EL (cell line): ENCODE data around the gene CRIP2.
A peak's percentile ranks its signal among the peaks of the same experiment; 100 is the strongest.

Experiments
- DNase-seq: peaks from one replicate; pipeline ENCODE4 v3.0.0-alpha.2; 2016

Gene CRIP2

GRCh38 chr14:105500726-105501101, 26.1 kb downstream of the CRIP2 start:
- no peak for DNase-seq

- DNase-seq = no peak
Observed at GRCh38 chr14:105501504-105502291, 27.1 kb downstream of the CRIP2 start.

DNA sequence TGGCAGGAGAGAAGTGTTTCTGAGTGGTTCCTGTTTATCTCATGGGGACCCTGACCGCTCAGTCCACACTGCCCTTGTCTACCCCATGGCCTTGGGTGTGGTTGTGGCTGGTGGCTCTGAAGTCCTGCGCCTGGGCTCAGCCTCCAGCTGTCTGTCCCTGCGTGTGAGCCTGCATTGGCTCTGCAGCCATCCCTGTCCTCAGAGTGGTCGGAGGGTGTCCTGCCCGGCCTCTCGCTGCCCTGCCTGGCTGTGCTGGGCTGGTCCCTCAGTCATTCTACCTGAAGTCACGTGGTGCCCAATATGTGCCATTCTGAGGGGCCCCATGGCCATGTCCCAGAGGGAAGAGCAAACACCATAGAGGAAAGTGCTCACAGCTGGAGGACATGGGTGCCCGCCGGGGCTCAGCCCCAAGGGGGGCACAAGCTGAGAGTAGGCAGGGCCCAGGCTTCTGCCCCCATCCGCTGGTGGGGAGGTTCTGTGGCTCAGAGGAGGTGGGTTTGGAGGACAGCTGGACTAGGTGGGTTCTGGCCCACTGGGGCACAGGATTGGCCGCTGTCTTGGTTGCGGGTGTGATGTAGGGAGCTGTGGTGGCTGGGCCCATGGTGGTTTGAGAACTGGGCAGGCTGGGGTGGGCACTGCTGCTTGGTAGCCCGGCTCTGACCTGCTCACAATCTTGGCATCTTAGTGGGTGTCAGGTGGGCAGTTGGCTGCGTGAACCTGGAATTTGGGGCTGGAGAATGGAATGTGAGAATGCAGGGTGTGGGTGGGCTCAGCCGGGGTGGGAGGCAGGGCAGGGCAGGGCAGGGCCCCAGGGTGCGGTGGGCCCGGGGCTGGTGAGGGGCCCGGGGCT, 28.1 kb downstream of the CRIP2 start:
- DNase-seq = no peak

DNA sequence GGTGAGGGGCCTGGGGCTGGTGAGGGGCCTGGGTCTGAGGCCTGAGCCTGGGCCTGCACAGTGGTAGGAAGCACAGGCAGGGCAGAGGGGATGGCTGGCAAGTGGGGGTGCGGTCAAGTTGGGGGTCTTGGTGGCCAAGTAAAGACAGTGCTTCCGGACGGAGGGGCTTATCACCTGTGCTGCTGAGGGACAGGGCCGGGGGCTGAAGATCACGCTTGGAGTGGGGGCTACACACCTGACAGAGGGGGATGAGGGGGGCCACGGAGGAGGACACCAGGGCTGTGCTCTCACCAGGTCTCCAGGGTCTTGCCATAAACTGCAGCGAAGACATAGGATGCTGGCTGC, 28.6 kb downstream of the CRIP2 start:
- no peak for DNase-seq

DNA sequence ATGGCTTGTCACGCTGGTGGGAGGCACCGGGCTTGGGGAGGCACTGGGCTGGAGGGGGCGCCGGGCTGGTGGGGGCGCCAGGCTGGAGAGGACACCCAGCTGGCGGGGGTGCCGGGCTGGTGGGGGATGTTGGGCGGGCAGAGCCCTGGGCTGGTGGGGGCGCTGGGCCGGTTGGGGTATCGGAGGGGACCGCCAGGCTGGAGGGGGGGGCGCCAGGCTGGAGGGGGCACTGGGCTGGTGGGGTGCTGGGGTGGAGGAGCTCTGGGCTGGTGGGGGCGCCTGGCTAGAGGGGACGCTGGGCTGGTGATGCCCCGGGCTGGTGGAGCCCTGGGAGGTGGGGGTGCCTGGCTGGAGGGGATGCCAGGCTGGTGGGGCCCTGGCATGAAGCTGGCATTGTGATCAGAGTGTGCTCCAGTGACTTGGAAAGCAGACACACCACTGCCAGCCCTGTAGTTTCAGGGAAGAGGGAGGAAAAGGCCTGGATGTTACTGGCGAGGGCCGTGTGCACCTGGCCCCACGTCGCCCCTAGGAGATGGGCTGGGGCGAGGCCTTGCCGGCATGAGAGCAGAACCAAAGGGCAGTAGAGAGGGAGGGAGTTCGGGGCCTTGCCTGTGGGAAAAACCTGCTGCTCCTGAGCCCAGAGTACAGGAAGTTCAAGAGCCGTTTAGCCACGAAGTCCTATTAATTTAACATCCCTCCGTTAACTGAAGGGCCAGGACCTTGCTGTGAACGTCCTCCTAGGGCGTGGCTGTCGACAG, 29.5 kb downstream of the CRIP2 start:
- no peak for DNase-seq

DNA sequence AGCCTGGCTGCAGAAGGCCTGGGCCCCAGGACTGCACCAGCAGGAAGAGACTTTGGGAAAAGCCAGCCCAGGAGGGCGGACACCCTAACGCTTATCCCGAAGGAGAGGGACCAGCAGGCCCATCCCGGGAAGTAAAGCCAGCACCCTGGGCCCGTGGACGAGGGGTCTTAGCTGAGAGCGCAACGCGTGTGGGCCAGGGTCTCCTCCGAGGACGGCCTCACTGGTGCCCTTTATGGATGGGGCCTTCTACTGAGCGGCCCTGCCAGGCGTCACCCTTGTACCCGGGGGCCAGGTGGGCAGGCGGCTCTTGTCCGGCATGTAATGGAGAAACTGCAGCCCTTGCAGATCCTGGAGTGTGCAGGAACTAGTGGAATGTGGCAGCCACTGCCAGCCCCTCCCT, 30.5 kb downstream of the CRIP2 start:
- no peak for DNase-seq

DNA sequence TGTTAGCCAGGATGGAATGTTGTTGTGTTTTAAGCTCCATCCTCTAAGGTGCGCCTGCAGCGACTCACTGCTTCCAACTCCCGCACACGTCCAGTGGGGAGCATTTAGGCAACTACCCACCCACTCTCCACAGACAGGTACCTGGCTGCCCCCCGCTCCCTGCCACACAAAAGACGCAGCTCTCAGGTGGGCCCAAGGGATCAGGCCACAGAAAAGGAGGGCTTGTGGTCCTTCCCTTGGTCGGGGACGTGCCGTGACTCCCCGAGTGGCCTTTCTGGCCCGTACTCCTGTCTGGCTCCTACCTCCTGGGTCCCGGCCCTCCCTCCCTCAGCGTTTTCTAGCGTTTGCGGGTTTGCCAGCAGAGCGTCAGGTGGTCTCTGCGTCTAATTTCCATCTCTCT, 32.6 kb downstream of the CRIP2 start:
- no peak for DNase-seq

DNA sequence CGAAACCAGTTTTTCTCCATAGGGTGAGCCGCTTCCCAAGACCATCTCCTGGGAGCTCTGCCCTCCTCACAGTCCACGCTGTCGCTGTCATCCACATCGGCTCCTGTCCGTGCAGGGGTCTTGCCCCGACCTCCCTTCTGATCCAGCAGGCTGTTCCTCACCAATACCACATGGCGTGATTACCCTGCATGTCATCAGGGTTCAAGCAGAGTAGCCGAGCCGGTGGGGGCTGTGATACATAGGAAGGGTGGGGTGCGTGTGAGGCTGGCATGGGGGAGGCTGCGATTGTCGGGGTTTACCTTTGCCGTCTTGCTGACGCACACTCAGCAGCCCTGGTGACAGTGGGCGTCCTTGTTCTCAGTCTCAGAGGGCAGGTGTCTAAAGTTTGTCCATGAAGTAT, 33.4 kb downstream of the CRIP2 start:
- DNase-seq = no peak

GRCh38 chr14:105508601-105509000, 34.0 kb downstream of the CRIP2 start:
- no peak for DNase-seq

GRCh38 chr14:105517096-105517495, 42.5 kb downstream of the CRIP2 start:
- peak; percentile 36 for DNase-seq

DNA sequence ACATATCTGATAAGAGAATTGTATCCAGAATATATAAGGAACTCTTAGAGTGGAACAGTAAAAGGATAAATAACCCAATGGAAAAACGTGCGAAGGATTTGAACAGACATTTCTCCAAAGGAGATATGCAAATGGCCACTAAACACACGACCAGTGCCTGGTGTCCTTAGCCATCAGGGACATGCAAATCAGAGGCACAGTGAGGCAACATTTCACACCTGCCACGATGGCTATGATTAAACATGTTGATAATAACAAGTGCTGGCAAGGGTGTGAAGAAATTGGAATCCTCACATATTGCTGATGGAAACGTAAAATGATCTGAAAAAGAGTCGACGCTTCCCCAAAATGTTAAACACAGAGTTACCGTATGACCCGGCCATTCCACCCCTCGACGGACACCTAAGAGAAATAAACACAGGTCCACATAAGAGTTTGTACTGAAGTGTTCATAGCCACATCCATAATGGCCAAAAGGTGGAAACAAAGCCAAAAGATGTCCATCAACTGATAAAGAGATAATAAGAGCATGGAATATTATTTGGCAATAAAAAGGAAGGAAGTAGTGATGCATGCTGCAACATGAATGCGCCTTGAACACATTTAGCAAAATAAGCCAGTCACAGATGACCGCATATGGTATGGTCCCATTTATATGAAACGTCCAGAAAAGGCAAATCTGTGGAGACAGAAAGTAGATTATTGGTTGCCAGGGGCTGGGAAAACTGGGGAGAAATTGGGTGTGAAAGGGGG, 45.5 kb downstream of the CRIP2 start:
- no peak for DNase-seq

- DNase-seq = no peak
Observed at GRCh38 chr14:105525326-105525725, 50.7 kb downstream of the CRIP2 start.

GRCh38 chr14:105525861-105526775, 51.5 kb downstream of the CRIP2 start, which contains the start of gene TMEM121:
Gene TMEM121 (plus strand): TSS chr14:105526583. CDS start chr14:105528835, 2,252 bp downstream.
- no peak for DNase-seq

- no peak for DNase-seq
Observed at GRCh38 chr14:105526776-105527380, 52.3 kb downstream of the CRIP2 start.

DNA sequence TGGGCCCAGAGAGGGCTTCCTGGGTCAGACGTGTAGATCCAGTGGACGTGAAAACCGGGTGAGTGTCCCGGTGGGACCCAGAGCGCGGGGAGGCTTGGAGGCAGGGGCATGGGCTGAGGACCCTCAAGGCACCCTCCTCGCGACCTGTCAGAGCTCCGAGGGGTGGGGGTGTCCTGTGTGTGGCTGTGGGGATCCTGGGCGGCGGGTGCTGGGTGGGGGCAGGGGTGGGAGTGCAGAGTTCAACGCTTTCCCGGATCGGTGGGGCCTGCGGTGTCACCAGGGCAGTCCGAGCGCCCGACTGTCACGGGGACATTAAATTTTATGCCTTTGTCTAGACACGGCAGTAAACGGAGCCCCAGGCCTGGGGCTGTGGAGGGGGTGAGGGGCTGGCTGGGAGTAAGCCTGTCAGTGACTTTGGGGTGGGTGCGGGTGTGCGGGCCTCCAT, 52.8 kb downstream of the CRIP2 start:
- no peak for DNase-seq

GRCh38 chr14:105527826-105528585, 53.4 kb downstream of the CRIP2 start:
- peak; percentile 69 for DNase-seq

DNA sequence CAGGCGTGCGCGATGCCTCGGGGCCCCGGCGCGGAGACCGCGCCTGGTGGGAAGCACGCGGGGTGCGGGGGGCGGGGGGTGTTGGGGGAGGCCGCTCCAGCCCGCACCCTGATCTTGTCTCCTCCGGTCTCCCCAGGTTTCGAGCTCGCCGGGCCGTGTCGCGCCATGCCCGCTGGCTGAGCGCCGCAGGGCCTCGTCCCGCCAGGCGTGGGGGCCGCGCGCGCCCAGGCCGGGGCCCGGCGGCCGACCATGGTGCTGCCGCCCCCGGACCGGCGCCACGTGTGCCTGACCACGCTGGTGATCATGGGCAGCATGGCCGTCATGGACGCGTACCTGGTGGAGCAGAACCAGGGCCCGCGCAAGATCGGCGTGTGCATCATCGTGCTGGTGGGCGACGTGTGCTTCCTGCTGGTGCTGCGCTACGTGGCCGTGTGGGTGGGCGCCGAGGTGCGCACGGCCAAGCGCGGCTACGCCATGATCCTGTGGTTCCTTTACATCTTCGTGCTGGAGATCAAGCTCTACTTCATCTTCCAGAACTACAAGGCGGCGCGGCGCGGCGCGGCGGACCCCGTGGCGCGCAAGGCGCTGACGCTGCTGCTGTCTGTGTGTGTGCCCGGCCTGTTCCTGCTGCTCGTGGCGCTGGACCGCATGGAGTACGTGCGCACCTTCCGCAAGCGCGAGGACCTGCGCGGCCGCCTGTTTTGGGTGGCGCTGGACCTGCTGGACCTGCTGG, 54.1 kb downstream of the CRIP2 start:
- no peak for DNase-seq

DNA sequence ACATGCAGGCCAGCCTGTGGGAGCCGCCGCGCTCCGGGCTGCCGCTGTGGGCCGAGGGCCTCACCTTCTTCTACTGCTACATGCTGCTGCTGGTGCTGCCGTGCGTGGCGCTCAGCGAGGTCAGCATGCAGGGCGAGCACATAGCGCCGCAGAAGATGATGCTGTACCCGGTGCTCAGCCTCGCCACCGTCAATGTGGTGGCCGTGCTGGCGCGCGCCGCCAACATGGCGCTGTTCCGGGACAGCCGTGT, 54.6 kb downstream of the CRIP2 start:
- DNase-seq = no peak
